ENCODE results near the gene PLXDC1. TPM values are rescaled to one million over a fixed set of nuclear protein-coding genes. Genes with fewer than 3 reads are reported as not detected.

The PLXDC1 gene
- total RNA-seq, 1 donor from 2014 or later = 37.4 TPM

GRCh38 chr17:39107155-39107554 is 44.3 kb downstream of the PLXDC1 start:
- Mint-ChIP-seq H3K27me3 (ENCODE audit: low read depth) (peaks cover 4% of the 10 kb centered on the region), H3K4me1 (ENCODE audit: low read depth) (peaks cover 17% of the 10 kb centered on the region), H3K36me3 (ENCODE audit: low read depth) (peaks cover 5% of the 10 kb centered on the region), H3K4me3 (ENCODE audit: unreplicated experiment) (no peak overlapping the region), H3K27ac (ENCODE audit: unreplicated experiment) (no peak overlapping the region), H3K9me3 (ENCODE audit: low read depth) (no peaks in the 10 kb centered on the region)
- TF ChIP-seq, protein P1, sequence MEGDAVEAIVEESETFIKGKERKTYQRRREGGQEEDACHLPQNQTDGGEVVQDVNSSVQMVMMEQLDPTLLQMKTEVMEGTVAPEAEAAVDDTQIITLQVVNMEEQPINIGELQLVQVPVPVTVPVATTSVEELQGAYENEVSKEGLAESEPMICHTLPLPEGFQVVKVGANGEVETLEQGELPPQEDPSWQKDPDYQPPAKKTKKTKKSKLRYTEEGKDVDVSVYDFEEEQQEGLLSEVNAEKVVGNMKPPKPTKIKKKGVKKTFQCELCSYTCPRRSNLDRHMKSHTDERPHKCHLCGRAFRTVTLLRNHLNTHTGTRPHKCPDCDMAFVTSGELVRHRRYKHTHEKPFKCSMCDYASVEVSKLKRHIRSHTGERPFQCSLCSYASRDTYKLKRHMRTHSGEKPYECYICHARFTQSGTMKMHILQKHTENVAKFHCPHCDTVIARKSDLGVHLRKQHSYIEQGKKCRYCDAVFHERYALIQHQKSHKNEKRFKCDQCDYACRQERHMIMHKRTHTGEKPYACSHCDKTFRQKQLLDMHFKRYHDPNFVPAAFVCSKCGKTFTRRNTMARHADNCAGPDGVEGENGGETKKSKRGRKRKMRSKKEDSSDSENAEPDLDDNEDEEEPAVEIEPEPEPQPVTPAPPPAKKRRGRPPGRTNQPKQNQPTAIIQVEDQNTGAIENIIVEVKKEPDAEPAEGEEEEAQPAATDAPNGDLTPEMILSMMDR (IDR thresholded peaks at IDR 0.05) = no peak
- DNase-seq (ENCODE audit: low spot score) = no peak

GRCh38 chr17:39105705-39106104 is 45.7 kb downstream of the PLXDC1 start:
- peaks cover 5% of the 10 kb centered on the region for H3K36me3 Mint-ChIP-seq (ENCODE audit: low read depth)
- H3K4me3 Mint-ChIP-seq (ENCODE audit: unreplicated experiment) = no peak overlapping the region
- peaks cover 13% of the 10 kb centered on the region for H3K4me1 Mint-ChIP-seq (ENCODE audit: low read depth)
- peaks cover 4% of the 10 kb centered on the region for H3K27me3 Mint-ChIP-seq (ENCODE audit: low read depth)
- H3K9me3 Mint-ChIP-seq (ENCODE audit: low read depth) = no peaks in the 10 kb centered on the region
- DNase-seq (ENCODE audit: low spot score) = no peak
- no peak overlapping the region for H3K27ac Mint-ChIP-seq (ENCODE audit: unreplicated experiment)
- TF ChIP-seq, protein P1 (IDR thresholded peaks at IDR 0.05) = no peak

- peaks cover 16% of the 10 kb centered on the region for H3K4me1 Mint-ChIP-seq (ENCODE audit: low read depth)
- H3K4me3 Mint-ChIP-seq (ENCODE audit: unreplicated experiment) = no peak overlapping the region
- DNase-seq (ENCODE audit: low spot score) = no peak
- H3K27ac Mint-ChIP-seq (ENCODE audit: unreplicated experiment) = no peak overlapping the region
- H3K27me3 Mint-ChIP-seq (ENCODE audit: low read depth) = peaks cover 4% of the 10 kb centered on the region
- H3K9me3 Mint-ChIP-seq (ENCODE audit: low read depth) = no peaks in the 10 kb centered on the region
- TF ChIP-seq, protein P1 (IDR thresholded peaks at IDR 0.05) = no peak
- H3K36me3 Mint-ChIP-seq (ENCODE audit: low read depth) = peaks cover 5% of the 10 kb centered on the region
Measured at GRCh38 chr17:39104657-39105056, 46.8 kb downstream of the PLXDC1 start.

GRCh38 chr17:39104046-39104445 is 47.4 kb downstream of the PLXDC1 start:
- TF ChIP-seq, protein P1 (IDR thresholded peaks at IDR 0.05) = no peak
- DNase-seq (ENCODE audit: low spot score) = no peak
- Mint-ChIP-seq H3K36me3 (ENCODE audit: low read depth) (peaks cover 5% of the 10 kb centered on the region), H3K9me3 (ENCODE audit: low read depth) (no peaks in the 10 kb centered on the region), H3K4me3 (ENCODE audit: unreplicated experiment) (no peak overlapping the region), H3K27me3 (ENCODE audit: low read depth) (peaks cover 4% of the 10 kb centered on the region), H3K27ac (ENCODE audit: unreplicated experiment) (no peak overlapping the region), H3K4me1 (ENCODE audit: low read depth) (peaks cover 22% of the 10 kb centered on the region)

- no peak for DNase-seq (ENCODE audit: low spot score)
- no peak overlapping the region for H3K27ac Mint-ChIP-seq (ENCODE audit: unreplicated experiment)
- peaks cover 2% of the 10 kb centered on the region for H3K27me3 Mint-ChIP-seq (ENCODE audit: low read depth)
- H3K4me3 Mint-ChIP-seq (ENCODE audit: unreplicated experiment) = no peak overlapping the region
- no peaks in the 10 kb centered on the region for H3K36me3 Mint-ChIP-seq (ENCODE audit: low read depth)
- TF ChIP-seq, protein P1 (IDR thresholded peaks at IDR 0.05) = no peak
- no peaks in the 10 kb centered on the region for H3K9me3 Mint-ChIP-seq (ENCODE audit: low read depth)
- peaks cover 28% of the 10 kb centered on the region for H3K4me1 Mint-ChIP-seq (ENCODE audit: low read depth)
Measured at GRCh38 chr17:39101091-39101490, 50.3 kb downstream of the PLXDC1 start.

Data from chondrocyte (in vitro differentiated cells).